CD4-positive, alpha-beta T cell treated with Interleukin-6 at 100 ng/mL for 8 hours (primary cell): ENCODE data around the gene DOCK6.

ENCODE experiments used
- DNase-seq: peaks from one replicate; pipeline ENCODE4 v3.0.0-alpha.2; 2020; ENCODE audit warnings: mixed read lengths, low spot score

The DOCK6 gene

GRCh38 chr19:11273989-11274388 is 11.7 kb upstream of the DOCK6 start:
- no peak for DNase-seq

- no peak for DNase-seq
Measured at GRCh38 chr19:11273296-11273695, 11.0 kb upstream of the DOCK6 start.

- no peak for DNase-seq
Measured at GRCh38 chr19:11269408-11269807, 7.1 kb upstream of the DOCK6 start.

GRCh38 chr19:11268783-11269267 is 6.5 kb upstream of the DOCK6 start:
- no peak for DNase-seq

GRCh38 chr19:11267316-11268085 is 5.2 kb upstream of the DOCK6 start:
- DNase-seq: no peak

- no peak for DNase-seq
Measured at GRCh38 chr19:11265785-11266236, 3.5 kb upstream of the DOCK6 start.

GRCh38 chr19:11265177-11265784 is 3.0 kb upstream of the DOCK6 start:
- no peak for DNase-seq

- no peak for DNase-seq
Measured at GRCh38 chr19:11264452-11265176, 2.3 kb upstream of the DOCK6 start.

- DNase-seq: no peak
Measured at GRCh38 chr19:11263726-11264125, 1.4 kb upstream of the DOCK6 start.

GRCh38 chr19:11261431-11261970 is 823 bp downstream of the DOCK6 start:
- DNase-seq: no peak

- DNase-seq: no peak
Measured at GRCh38 chr19:11260996-11261395, 1.3 kb downstream of the DOCK6 start.

- no peak for DNase-seq
Measured at GRCh38 chr19:11257846-11258380, 4.4 kb downstream of the DOCK6 start.

- DNase-seq: no peak
Measured at GRCh38 chr19:11256189-11256588, 6.1 kb downstream of the DOCK6 start.

- no peak for DNase-seq
Measured at GRCh38 chr19:11254666-11255065, 7.7 kb downstream of the DOCK6 start.

- DNase-seq: no peak
Measured at GRCh38 chr19:11252665-11253355, 9.5 kb downstream of the DOCK6 start.

- no peak for DNase-seq
Measured at GRCh38 chr19:11251650-11252314, 10.5 kb downstream of the DOCK6 start.

GRCh38 chr19:11251217-11251616 is 11.1 kb downstream of the DOCK6 start:
- DNase-seq: no peak

GRCh38 chr19:11248852-11249251 is 13.5 kb downstream of the DOCK6 start:
- no peak for DNase-seq

GRCh38 chr19:11247934-11248333 is 14.4 kb downstream of the DOCK6 start:
- DNase-seq: no peak

- DNase-seq: no peak
Measured at GRCh38 chr19:11247391-11247790, 14.9 kb downstream of the DOCK6 start.

- DNase-seq: no peak
Measured at GRCh38 chr19:11246941-11247340, 15.4 kb downstream of the DOCK6 start.
